Measurements from ENCODE around the gene HOXC9. TPM values are rescaled to one million over a fixed set of nuclear protein-coding genes. Genes with fewer than 3 reads are reported as not detected.

Gene HOXC9
- total RNA-seq, 6 experiments from 2014 or later, result not detected

- TF ChIP-seq POLR2A (IDR thresholded peaks at IDR 0.05) (no peak), CTCF (IDR thresholded peaks at IDR 0.05) (no peak)
- Histone ChIP-seq H3K9me3 (no peaks in the 10 kb centered on the region), H3K36me3 (no peaks in the 10 kb centered on the region), H3K4me1 (peaks cover 0 to 4% (median 0%) of the 10 kb centered on the region in 4 donors), H3K27ac (no peak overlapping the region), H3K4me3 (no peak overlapping the region), H3K27me3 (peaks cover 0 to 57% of the 10 kb centered on the region in 2 donors)
- intact Hi-C loops (cut with DNase I), result no loop called here
- ATAC-seq (no peak), DNase-seq (no peak)
- WGBS (ENCODE audit: insufficient coverage, low coverage, low lambda C conversion rate, missing lambda C conversion rate), result 23% methylated on average over 9 of the region's 10 CpGs
Measured at GRCh38 chr12:54019924-54020590, 20.1 kb downstream of the HOXC9 start.

- Histone ChIP-seq H3K27me3 (peaks cover 4 to 54% of the 10 kb centered on the region in 2 donors), H3K36me3 (no peaks in the 10 kb centered on the region), H3K4me3 (no peak overlapping the region), H3K9me3 (no peaks in the 10 kb centered on the region), H3K4me1 (peaks cover 0 to 4% (median 0%) of the 10 kb centered on the region in 4 donors), H3K27ac (no peak overlapping the region)
- DNase-seq (no peak), ATAC-seq (no peak)
- TF ChIP-seq CTCF (IDR thresholded peaks at IDR 0.05) (no peak), POLR2A (IDR thresholded peaks at IDR 0.05) (no peak)
- WGBS (ENCODE audit: insufficient coverage, low coverage, low lambda C conversion rate, missing lambda C conversion rate), result 42% methylated on average over 10 of the region's 23 CpGs
- intact Hi-C loops (cut with DNase I), result no loop called here
Measured at GRCh38 chr12:54020591-54021405, 20.8 kb downstream of the HOXC9 start.

DNA sequence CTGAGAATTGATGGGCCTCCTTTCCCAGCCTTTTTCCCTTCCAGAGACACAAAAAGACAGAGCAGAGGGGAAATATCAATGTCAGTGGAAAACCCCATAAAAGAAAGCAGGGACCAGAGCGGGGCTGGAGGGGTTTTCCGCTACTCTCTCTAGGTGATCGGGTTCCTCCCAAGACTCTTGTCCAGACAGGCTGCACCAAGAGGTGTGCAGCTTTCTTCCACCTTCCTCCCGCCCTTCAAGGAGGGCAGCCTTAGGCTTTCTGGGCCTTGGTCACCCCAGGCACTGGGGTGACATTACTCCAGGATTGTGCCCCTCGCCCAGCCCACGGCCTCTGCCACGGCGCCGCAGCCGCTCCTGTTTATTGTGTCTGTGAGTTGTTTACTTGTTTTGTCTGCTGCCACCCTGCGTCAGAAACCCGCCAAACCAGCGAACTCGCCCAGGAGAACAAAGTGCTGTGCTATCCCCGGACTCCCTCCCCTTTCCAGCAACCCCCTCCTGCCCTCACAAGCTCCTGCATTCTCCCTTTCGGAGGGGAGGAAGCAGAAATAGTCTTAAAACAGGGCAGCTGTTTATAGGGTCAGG, 21.6 kb downstream of the HOXC9 start:
- Histone ChIP-seq H3K27ac (no peak overlapping the region), H3K9me3 (no peaks in the 10 kb centered on the region), H3K36me3 (no peaks in the 10 kb centered on the region), H3K4me1 (peaks cover 0 to 4% (median 0%) of the 10 kb centered on the region in 4 donors), H3K27me3 (peaks cover 4 to 58% of the 10 kb centered on the region in 2 donors), H3K4me3 (no peak overlapping the region)
- WGBS (ENCODE audit: insufficient coverage, low coverage, low lambda C conversion rate, missing lambda C conversion rate), result 10% methylated on average over 14 of the region's 16 CpGs
- ATAC-seq, result no peak
- TF ChIP-seq CTCF (IDR thresholded peaks at IDR 0.05) (peak in 2 of 4 donors; percentile 14 to 16), POLR2A (IDR thresholded peaks at IDR 0.05) (no peak)
- intact Hi-C loops (cut with DNase I), result no loop called here
- DNase-seq, result no peak

- no peak for ATAC-seq
- DNase-seq, result no peak
- Histone ChIP-seq H3K4me1 (peaks cover 0 to 4% (median 0%) of the 10 kb centered on the region in 4 donors), H3K27me3 (peaks cover 9 to 60% of the 10 kb centered on the region in 2 donors), H3K4me3 (no peak overlapping the region), H3K9me3 (no peaks in the 10 kb centered on the region), H3K36me3 (no peaks in the 10 kb centered on the region), H3K27ac (no peak overlapping the region)
- TF ChIP-seq POLR2A (IDR thresholded peaks at IDR 0.05) (no peak), CTCF (IDR thresholded peaks at IDR 0.05) (no peak)
- intact Hi-C loops (cut with DNase I), result no loop called here
- 30% methylated on average over 6 of the region's 8 CpGs for WGBS (ENCODE audit: insufficient coverage, low coverage, low lambda C conversion rate, missing lambda C conversion rate)
Measured at GRCh38 chr12:54022960-54023884, 23.3 kb downstream of the HOXC9 start.
